Hepatocyte (in vitro differentiated cells): ENCODE measurements around the gene EIF3K. TPM values are rescaled to one million over a fixed set of nuclear protein-coding genes. Genes with fewer than 3 reads are reported as not detected.
A peak's percentile ranks its signal among the peaks of the same experiment; 100 is the strongest.

Experiments
- DNase-seq: peaks from one replicate; pipeline ENCODE4 v3.0.0-alpha.2; 2016; ENCODE audit warnings: low spot score
- H2AFZ ChIP-seq: fragments of 200-600 bp; sonication (generic); 2 replicates; pipeline ENCODE4 v1.6.0; 2016; ENCODE audit warnings: antibody characterized with exemption, mild to moderate bottlenecking
- H3K27ac ChIP-seq: fragments of 200-600 bp; sonication (generic); 2 replicates; pipeline ENCODE4 v1.5.1; 2016; ENCODE audit warnings: mild to moderate bottlenecking
- H3K27me3 ChIP-seq: fragments of 200-600 bp; sonication (generic); 2 replicates; pipeline ENCODE4 v1.6.1; 2016
- H3K36me3 ChIP-seq: fragments of 200-600 bp; sonication (generic); replicated peaks from 2 replicates; pipeline ENCODE4 v1.5.1; 2016; ENCODE audit warnings: low read depth; ENCODE audit not compliant: insufficient read depth
- H3K4me1 ChIP-seq: fragments of 200-600 bp; sonication (generic); 2 replicates; pipeline ENCODE4 v1.5.1; 2016; ENCODE audit warnings: mild to moderate bottlenecking, moderate library complexity; ENCODE audit not compliant: insufficient read depth
- H3K4me2 ChIP-seq: fragments of 200-600 bp; sonication (generic); 2 replicates; pipeline ENCODE4 v1.6.0; 2016
- H3K4me3 ChIP-seq: fragments of 200-600 bp; sonication (generic); 2 replicates; pipeline ENCODE4 v1.5.1; 2016; ENCODE audit warnings: mild to moderate bottlenecking
- H3K79me2 ChIP-seq: fragments of 200-600 bp; sonication (generic); 2 replicates; pipeline ENCODE4 v1.6.0; 2017; ENCODE audit warnings: mild to moderate bottlenecking
- H3K9me2 ChIP-seq: fragments of 200-600 bp; sonication (generic); replicated peaks from 2 replicates; pipeline ENCODE4 v1.6.0; 2017; ENCODE audit warnings: mild to moderate bottlenecking; ENCODE audit not compliant: insufficient read depth
- H3K9me3 ChIP-seq: fragments of 200-600 bp; sonication (generic); 2 replicates; pipeline ENCODE4 v1.5.1; 2016; ENCODE audit warnings: low read depth, mild to moderate bottlenecking
- H4K20me1 ChIP-seq: fragments of 200-600 bp; sonication (generic); 2 replicates; pipeline ENCODE4 v1.6.0; 2016; ENCODE audit warnings: mild to moderate bottlenecking; ENCODE audit not compliant: insufficient read depth, poor library complexity, severe bottlenecking
- CTCF ChIP-seq: fragments of 200-600 bp; sonication (generic); IDR thresholded peaks from 2 replicates; pipeline ENCODE4 v1.5.1; 2016; ENCODE audit warnings: antibody characterized with exemption, mild to moderate bottlenecking; ENCODE audit not compliant: poor library complexity
- EZH2 ChIP-seq: fragments of 200-600 bp; sonication (generic); IDR thresholded peaks from 2 replicates; pipeline ENCODE4 v1.6.1; 2016; ENCODE audit warnings: antibody characterized with exemption, mild to moderate bottlenecking, borderline replicate concordance
- EZH2phosphoT487 ChIP-seq: fragments of 200-600 bp; sonication (generic); IDR thresholded peaks from one replicate; pipeline ENCODE4 v1.6.1; 2018; ENCODE audit warnings: antibody characterized with exemption, mild to moderate bottlenecking, low read depth, moderate library complexity; ENCODE audit not compliant: unreplicated experiment, severe bottlenecking
- WGBS: methylation state at CpG from one replicate; pipeline ENCODE4 v1.1.6; 2016; ENCODE audit warnings: low lambda C conversion rate; ENCODE audit errors: missing lambda C conversion rate; 5-methylcytosine and 5-hydroxymethylcytosine counted together
- polyA plus RNA-seq: library from polyadenylated mRNA; unstranded; fragments of >200 nt; fragmentation: Nextera tagmentation; extraction: Ambion mirVana; gene quantifications from 2 replicates; pipeline ENCODE4 v1.2.1, GENCODE V29; 2016
- total RNA-seq: library from RNA; depleted of rRNA; stranded (reverse); fragments of >200 nt; gene quantifications from 2 replicates; pipeline ENCODE4 v1.2.3, GENCODE V29; 2014

EIF3K gene
- total and polyA plus RNA-seq, 2 experiments from 2014 or later, result 171 to 354 TPM

- no peak overlapping the region for H3K4me2 ChIP-seq
- WGBS, result 84% methylated on average over 6 of the region's 8 CpGs
- H3K27ac ChIP-seq, result peak overlapping the region; percentile 38
- DNase-seq, result no peak
- TF ChIP-seq EZH2 (no peak), EZH2phosphoT487 (no peak), CTCF (no peak)
- no peaks in the 10 kb centered on the region for H3K9me3 ChIP-seq
- H3K4me3 ChIP-seq, result no peak overlapping the region
- no peak overlapping the region for H2AFZ ChIP-seq
- H3K36me3 ChIP-seq, result no peaks in the 10 kb centered on the region
- no peaks in the 10 kb centered on the region for H3K4me1 ChIP-seq
- H4K20me1 ChIP-seq, result no peaks in the 10 kb centered on the region
- H3K9me2 ChIP-seq, result no peaks in the 10 kb centered on the region
- H3K27me3 ChIP-seq, result no peaks in the 10 kb centered on the region
- peaks cover 21% of the 10 kb centered on the region for H3K79me2 ChIP-seq
Measured at GRCh38 chr19:38644719-38645118, 25.7 kb downstream of the EIF3K start.

GRCh38 chr19:38647368-38647965 is 28.5 kb downstream of the EIF3K start, which contains the start of gene ACTN4:
TSS of gene ACTN4 (plus strand) at chr19:38647649. CDS start at chr19:38647746, 97 bp downstream.
- 0% methylated on average over 42 of the region's 77 CpGs for WGBS
- no peak for TF ChIP-seq EZH2
- TF ChIP-seq CTCF, result no peak
- TF ChIP-seq EZH2phosphoT487, result no peak
- Histone ChIP-seq H3K4me3 (peak within 1 kb of the TSS; percentile 91), H3K27ac (peak within 1 kb of the TSS; percentile 85), H4K20me1 (peaks cover 16% of the 10 kb centered on the region), H3K9me3 (no peaks in the 10 kb centered on the region), H3K9me2 (no peaks in the 10 kb centered on the region), H3K36me3 (no peaks in the 10 kb centered on the region), H3K27me3 (no peaks in the 10 kb centered on the region), H3K79me2 (peaks cover 49% of the 10 kb centered on the region), H2AFZ (peak within 1 kb of the TSS; percentile 42), H3K4me2 (peak within 1 kb of the TSS; percentile 88), H3K4me1 (peaks cover 17% of the 10 kb centered on the region)
- DNase-seq, result peak; percentile 99

- peak; percentile 26 for DNase-seq
- Histone ChIP-seq H3K4me3 (peak overlapping the region; percentile 91), H3K4me1 (peaks cover 24% of the 10 kb centered on the region), H3K4me2 (peak overlapping the region; percentile 88), H3K9me2 (no peaks in the 10 kb centered on the region), H3K27ac (peak overlapping the region; percentile 85), H4K20me1 (peaks cover 23% of the 10 kb centered on the region), H3K36me3 (no peaks in the 10 kb centered on the region), H3K27me3 (no peaks in the 10 kb centered on the region), H2AFZ (no peak overlapping the region), H3K9me3 (no peaks in the 10 kb centered on the region), H3K79me2 (peaks cover 53% of the 10 kb centered on the region)
- 0% methylated on average over 10 of the region's 19 CpGs for WGBS
- TF ChIP-seq EZH2phosphoT487 (no peak), CTCF (no peak), EZH2 (no peak)
Measured at GRCh38 chr19:38647966-38648768, 29.2 kb downstream of the EIF3K start.
